PFSK-1 (cell line): Measurements from ENCODE around the gene TLE4.

ENCODE experiments used
- POLR2AphosphoS5 ChIP-seq: IDR thresholded peaks from 2 replicates; pipeline ENCODE4 v1.6.1; 2012; ENCODE audit warnings: low read depth, mild to moderate bottlenecking, control low read depth, low read length, moderate library complexity
- TAF1 ChIP-seq: IDR thresholded peaks from 2 replicates; pipeline ENCODE4 v1.6.1; 2012; ENCODE audit warnings: low read length, control low read depth, borderline replicate concordance; ENCODE audit not compliant: insufficient read depth

GRCh38 chr9:79542735-79543620, 28.8 kb upstream of the TLE4 start:
- TF ChIP-seq POLR2AphosphoS5 (no peak), TAF1 (no peak)
